GM12892 (cell line): ENCODE data around the gene TCP11.

Experiments used
- POLR2A ChIP-seq: IDR thresholded peaks from 2 replicates; pipeline ENCODE4 v1.6.1; 2011; ENCODE audit warnings: low read depth, low read length, control low read depth
- POLR2AphosphoS5 ChIP-seq: IDR thresholded peaks from 2 replicates; pipeline ENCODE4 v1.6.1; 2011; ENCODE audit warnings: low read depth, low read length, control low read depth
- TAF1 ChIP-seq: IDR thresholded peaks from 2 replicates; pipeline ENCODE4 v1.6.1; 2011; ENCODE audit warnings: low read depth, mild to moderate bottlenecking, control low read depth, low read length, borderline replicate concordance

GRCh38 chr6:35088281-35089215 is 52.6 kb downstream of the TCP11 start:
- no peak for TF ChIP-seq POLR2A
- no peak for TF ChIP-seq POLR2AphosphoS5
- TF ChIP-seq TAF1: no peak
